ENCODE results near the gene GAS7.

- no peak for TF ChIP-seq CTCF (IDR thresholded peaks at IDR 0.05)
- no peak for TF ChIP-seq EZH2 (IDR thresholded peaks at IDR 0.05; ENCODE audit: borderline replicate concordance, insufficient read depth, low read depth, low read length, poor library complexity, severe bottlenecking)
Measured at GRCh38 chr17:9981344-9981915, 217.0 kb downstream of the GAS7 start.

Measured in B cell (primary cell).